ES-I3 (cell line): ENCODE results near the gene PLGRKT.

Experiments
- H3K36me3 ChIP-seq: 2 replicates; pipeline ENCODE4 v1.6.1; 2013; ENCODE audit warnings: mild to moderate bottlenecking, low read length, control low read depth, moderate library complexity; ENCODE audit not compliant: insufficient read depth
- H3K4me1 ChIP-seq: 2 replicates; pipeline ENCODE4 v1.6.1; 2013; ENCODE audit warnings: mild to moderate bottlenecking, control low read depth, low read length; ENCODE audit not compliant: insufficient read depth
- H3K9ac ChIP-seq: 2 replicates; pipeline ENCODE4 v1.6.1; 2013; ENCODE audit warnings: low read depth, mild to moderate bottlenecking, low read length, moderate library complexity
- H3K9me3 ChIP-seq: 2 replicates; pipeline ENCODE4 v1.6.1; 2013; ENCODE audit warnings: mild to moderate bottlenecking, low read length, moderate library complexity; ENCODE audit not compliant: control insufficient read depth, insufficient read depth

The PLGRKT gene

GRCh38 chr9:5310851-5311250 lies 126.9 kb downstream of the PLGRKT start:
- no peak overlapping the region for H3K9ac ChIP-seq
- H3K36me3 ChIP-seq: no peaks in the 10 kb centered on the region
- no peaks in the 10 kb centered on the region for H3K4me1 ChIP-seq
- no peaks in the 10 kb centered on the region; the same call in 1 of the 2 replicates for H3K9me3 ChIP-seq
